ENCODE measurements around the gene NKG7. TPM values are rescaled to one million over a fixed set of nuclear protein-coding genes. Genes with fewer than 3 reads are reported as not detected.

The NKG7 gene
- total RNA-seq, 1 experiment from 2014 or later = not detected

GRCh38 chr19:51324167-51324481, 48.3 kb downstream of the NKG7 start:
- ChIA-PET CTCF (no interaction called here), POLR2A (ENCODE audit: low non-redundant PET) (no interaction called here)
- no peaks in the 10 kb centered on the region for H3K36me3 ChIP-seq (ENCODE audit: insufficient read depth, low read length, poor library complexity, severe bottlenecking)
- no peak overlapping the region for H3K4me3 ChIP-seq (ENCODE audit: low read depth, low read length, poor library complexity, severe bottlenecking)
- no peak for TF ChIP-seq CTCF (conservative IDR thresholded peaks at IDR 0.05; ENCODE audit: low read depth, low read length)
- no peak for TF ChIP-seq EZH2 (IDR thresholded peaks at IDR 0.05; ENCODE audit: borderline replicate concordance, low read depth, low read length, poor library complexity, severe bottlenecking)
- BruUV-seq (replicated peaks) = no TSS peak
- H3K9me3 ChIP-seq (ENCODE audit: low read depth, low read length, poor library complexity, severe bottlenecking) = no peaks in the 10 kb centered on the region
- DNase-seq (ENCODE audit: low spot score) = no peak
- intact Hi-C loops (cut with micrococcal nuclease; ENCODE audit: unreplicated experiment) = no loop called here
- no peaks in the 10 kb centered on the region for H3K4me1 ChIP-seq (ENCODE audit: insufficient read depth, low read length, poor library complexity, severe bottlenecking)
- peaks cover 8% of the 10 kb centered on the region for H3K27me3 ChIP-seq (replicated peaks; ENCODE audit: insufficient read depth, low read depth, low read length, poor library complexity)
- no peak overlapping the region for H3K27ac ChIP-seq (ENCODE audit: low read depth, low read length, poor library complexity, severe bottlenecking)

GRCh38 chr19:51323481-51324166, 48.8 kb downstream of the NKG7 start:
- CTCF ChIA-PET = no interaction called here
- Histone ChIP-seq H3K4me1 (ENCODE audit: insufficient read depth, low read length, poor library complexity, severe bottlenecking) (no peaks in the 10 kb centered on the region), H3K36me3 (ENCODE audit: insufficient read depth, low read length, poor library complexity, severe bottlenecking) (no peaks in the 10 kb centered on the region), H3K9me3 (ENCODE audit: low read depth, low read length, poor library complexity, severe bottlenecking) (no peaks in the 10 kb centered on the region), H3K27me3 (replicated peaks; ENCODE audit: insufficient read depth, low read depth, low read length, poor library complexity) (peaks cover 8% of the 10 kb centered on the region), H3K4me3 (ENCODE audit: low read depth, low read length, poor library complexity, severe bottlenecking) (no peak overlapping the region), H3K27ac (ENCODE audit: low read depth, low read length, poor library complexity, severe bottlenecking) (no peak overlapping the region)
- POLR2A ChIA-PET (ENCODE audit: low non-redundant PET) = interaction anchor here (0.6 kb wide), 1 partner anchor 502 kb away, joined by 3 read pairs; no protein-coding TSS in a partner anchor
- no peak for TF ChIP-seq CTCF (conservative IDR thresholded peaks at IDR 0.05; ENCODE audit: low read depth, low read length)
- TF ChIP-seq EZH2 (IDR thresholded peaks at IDR 0.05; ENCODE audit: borderline replicate concordance, low read depth, low read length, poor library complexity, severe bottlenecking) = no peak
- no TSS peak for BruUV-seq (replicated peaks)
- intact Hi-C loops (cut with micrococcal nuclease; ENCODE audit: unreplicated experiment) = no loop called here
- no peak for DNase-seq (ENCODE audit: low spot score)

- Histone ChIP-seq H3K4me1 (ENCODE audit: insufficient read depth, low read length, poor library complexity, severe bottlenecking) (no peaks in the 10 kb centered on the region), H3K36me3 (ENCODE audit: insufficient read depth, low read length, poor library complexity, severe bottlenecking) (no peaks in the 10 kb centered on the region), H3K9me3 (ENCODE audit: low read depth, low read length, poor library complexity, severe bottlenecking) (no peaks in the 10 kb centered on the region), H3K27ac (ENCODE audit: low read depth, low read length, poor library complexity, severe bottlenecking) (no peak overlapping the region), H3K27me3 (replicated peaks; ENCODE audit: insufficient read depth, low read depth, low read length, poor library complexity) (no peaks in the 10 kb centered on the region), H3K4me3 (ENCODE audit: low read depth, low read length, poor library complexity, severe bottlenecking) (no peak overlapping the region)
- intact Hi-C loops (cut with micrococcal nuclease; ENCODE audit: unreplicated experiment) = no loop called here
- TF ChIP-seq EZH2 (IDR thresholded peaks at IDR 0.05; ENCODE audit: borderline replicate concordance, low read depth, low read length, poor library complexity, severe bottlenecking) = no peak
- no peak for TF ChIP-seq CTCF (conservative IDR thresholded peaks at IDR 0.05; ENCODE audit: low read depth, low read length)
- no peak for DNase-seq (ENCODE audit: low spot score)
- CTCF ChIA-PET = no interaction called here
- POLR2A ChIA-PET (ENCODE audit: low non-redundant PET) = no interaction called here
- BruUV-seq (replicated peaks) = no TSS peak
Observed at GRCh38 chr19:51321799-51322198, 50.7 kb downstream of the NKG7 start.

Other genes starting within 250 kb of the NKG7 start
- gene SIGLEC9, start 247.7 kb downstream of the NKG7 start, total RNA-seq (2021) = not detected in 2 replicates
- not detected in 2 replicates for gene SIGLEC7, start 230.4 kb downstream of the NKG7 start, total RNA-seq (2021)
- not detected in 2 replicates for gene CD33, start 147.6 kb downstream of the NKG7 start, total RNA-seq (2021)
- not detected in 2 replicates for gene SIGLECL1, start 121.6 kb downstream of the NKG7 start, total RNA-seq (2021)
- 0.39 and 0.94 TPM in 2 replicates for gene IGLON5, start 61.0 kb downstream of the NKG7 start, total RNA-seq (2021)
- 0.69 and 0.94 TPM in 2 replicates for gene VSIG10L, start 30.5 kb downstream of the NKG7 start, total RNA-seq (2021)
- gene ETFB, start 6.3 kb downstream of the NKG7 start, total RNA-seq (2021) = 52.6 and 60.6 TPM in 2 replicates
- not detected in 2 replicates for gene CLDND2, start 3.7 kb downstream of the NKG7 start, total RNA-seq (2021)
- not detected in 2 replicates for gene LIM2, start 15.3 kb upstream of the NKG7 start, total RNA-seq (2021)
- gene C19orf84, start 17.9 kb upstream of the NKG7 start, total RNA-seq (2021) = not detected in 2 replicates
- not detected in 2 replicates for gene SIGLEC10, start 45.0 kb upstream of the NKG7 start, total RNA-seq (2021)
- not detected in 2 replicates for gene SIGLEC8, start 85.8 kb upstream of the NKG7 start, total RNA-seq (2021)
- not detected in 2 replicates for gene CEACAM18, start 105.9 kb upstream of the NKG7 start, total RNA-seq (2021)
- not detected in 2 replicates for gene SIGLEC12, start 129.1 kb upstream of the NKG7 start, total RNA-seq (2021)
- gene SIGLEC6, start 159.0 kb upstream of the NKG7 start, total RNA-seq (2021) = not detected in 2 replicates
- gene ZNF175, start 198.6 kb upstream of the NKG7 start, total RNA-seq (2021) = 10.4 and 15.1 TPM in 2 replicates

Data from A673 (cell line).